Kidney capillary endothelial cell (primary cell): ENCODE data around the gene MED4.

ENCODE experiments used
- DNase-seq: peaks from one replicate; pipeline ENCODE4 v3.0.0-alpha.2; 2018; ENCODE audit warnings: low spot score

The MED4 gene, protein sequence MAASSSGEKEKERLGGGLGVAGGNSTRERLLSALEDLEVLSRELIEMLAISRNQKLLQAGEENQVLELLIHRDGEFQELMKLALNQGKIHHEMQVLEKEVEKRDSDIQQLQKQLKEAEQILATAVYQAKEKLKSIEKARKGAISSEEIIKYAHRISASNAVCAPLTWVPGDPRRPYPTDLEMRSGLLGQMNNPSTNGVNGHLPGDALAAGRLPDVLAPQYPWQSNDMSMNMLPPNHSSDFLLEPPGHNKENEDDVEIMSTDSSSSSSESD

DNA sequence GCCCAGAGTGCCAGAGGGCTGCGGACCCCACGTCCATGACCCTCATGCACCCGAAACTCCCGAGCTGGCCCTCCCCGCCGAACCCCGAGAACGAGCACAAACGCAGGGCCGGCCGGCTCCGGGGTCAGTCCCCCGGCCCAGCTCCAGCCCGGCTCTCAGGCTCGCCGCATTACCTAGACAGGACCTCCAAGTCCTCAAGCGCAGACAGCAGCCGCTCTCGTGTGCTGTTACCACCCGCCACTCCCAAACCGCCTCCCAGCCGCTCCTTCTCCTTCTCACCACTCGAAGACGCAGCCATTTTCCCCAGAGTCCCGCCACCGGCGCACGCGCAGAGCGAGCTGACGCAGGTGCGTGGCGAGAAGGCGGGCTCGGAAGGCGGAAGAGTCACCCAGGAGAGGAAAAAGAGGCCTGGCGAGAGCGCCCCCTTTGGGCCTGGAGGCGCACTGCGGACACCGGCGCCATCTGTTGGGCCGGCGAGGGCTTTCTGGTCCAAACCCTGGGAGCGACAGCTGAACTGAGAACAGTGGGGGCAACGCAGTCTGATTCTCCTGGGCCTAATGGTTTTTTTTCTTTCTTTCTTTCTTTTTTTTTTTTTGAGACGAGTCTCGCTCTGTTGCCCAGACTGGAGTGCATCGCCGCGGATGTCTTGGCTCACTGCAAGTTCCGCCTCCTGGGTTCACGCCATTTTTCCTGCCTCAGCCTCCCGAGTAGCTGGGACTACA is at the start of gene MED4:
Gene MED4 (minus strand): TSS at position 324 of the 722 bp plus-strand sequence. CDS start 26 bp downstream, at position 298.
- peak; percentile 89 for DNase-seq

DNA sequence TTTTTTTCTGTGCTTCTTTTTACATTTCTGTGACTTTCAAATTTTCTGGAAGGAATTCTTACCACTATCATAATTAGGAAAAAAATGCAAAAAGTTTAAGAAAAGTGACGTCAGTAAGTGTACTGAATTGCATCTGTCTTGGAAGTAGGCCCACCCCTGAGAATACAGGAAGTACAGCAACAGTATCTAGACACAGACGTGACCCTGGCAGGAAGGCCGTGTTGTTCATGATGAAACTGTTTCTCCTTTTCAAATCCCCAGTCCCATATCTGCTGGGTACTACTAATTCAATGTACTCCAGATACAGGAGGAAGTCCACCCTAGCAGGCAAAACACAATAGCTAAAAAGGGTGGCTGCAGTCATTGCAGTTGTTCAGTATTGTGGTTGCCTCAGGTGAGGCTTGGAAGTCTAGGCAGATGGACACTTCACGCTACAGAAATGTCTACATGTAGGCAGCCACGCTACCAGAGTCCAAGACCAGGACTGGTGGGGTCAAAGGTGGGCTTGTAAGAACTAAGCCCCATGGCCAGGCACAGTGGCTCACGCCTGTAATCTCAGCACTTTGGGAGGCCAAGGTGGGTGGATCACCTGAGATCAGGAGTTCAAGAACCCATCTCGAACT is 49.6 kb upstream of the MED4 start:
- peak; percentile 47 for DNase-seq

DNA sequence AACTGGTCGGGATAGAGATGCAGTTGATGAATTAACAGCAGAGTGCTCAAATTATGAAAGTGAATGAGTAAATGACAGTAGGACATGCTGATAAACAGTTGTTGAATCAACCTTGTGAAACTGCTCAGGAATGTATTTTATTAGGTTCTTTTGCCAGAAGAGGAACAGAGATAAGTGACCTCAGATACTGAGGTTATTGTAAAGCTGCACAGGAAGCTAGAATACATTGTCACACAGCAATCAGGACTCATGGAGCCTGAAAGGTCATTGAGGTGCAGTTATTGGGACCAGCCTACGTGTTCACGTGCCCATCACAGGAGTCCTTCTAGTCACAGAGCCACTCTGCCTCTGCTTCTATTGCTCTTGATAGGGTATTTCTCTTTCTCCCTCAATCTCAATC is 47.5 kb upstream of the MED4 start:
- peak; percentile 33 for DNase-seq

DNA sequence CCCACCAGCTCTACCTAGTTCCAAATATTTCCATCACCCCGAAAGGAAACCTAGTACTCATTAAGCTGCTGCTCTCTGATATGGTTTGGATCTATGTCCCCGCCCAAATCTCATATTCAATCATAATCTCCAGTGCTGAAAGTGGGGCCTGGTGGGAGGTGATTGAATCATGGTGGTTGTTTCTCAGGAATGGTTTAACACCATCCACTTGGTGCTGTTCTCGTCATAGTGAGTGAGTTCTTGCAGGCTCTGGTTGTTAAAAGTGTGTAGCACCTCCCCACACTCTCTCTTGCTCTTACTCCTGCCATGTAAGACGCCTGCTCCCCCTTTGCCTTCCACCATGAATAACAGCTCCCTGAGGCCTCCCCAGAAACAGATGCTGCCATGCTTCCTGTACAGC is 43.4 kb upstream of the MED4 start:
- DNase-seq: no peak

DNA sequence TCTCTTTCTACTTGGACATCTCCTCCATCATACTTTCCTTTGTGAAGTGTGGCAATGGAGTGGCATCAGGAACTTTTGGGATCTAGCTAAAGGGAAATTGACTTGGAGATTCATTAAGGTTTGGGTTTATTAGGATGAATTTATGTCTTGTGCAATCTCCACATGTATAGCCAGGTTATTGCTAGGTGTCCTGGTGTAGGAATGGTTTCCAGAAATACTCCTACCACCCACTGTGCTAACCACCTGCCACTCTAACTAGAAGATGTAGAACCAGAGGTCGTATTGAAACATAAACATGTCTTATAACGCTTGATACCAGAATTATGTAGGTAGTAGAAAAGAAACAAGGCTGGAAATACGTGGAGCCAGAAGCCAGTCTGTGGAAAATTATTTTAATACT is 38.1 kb upstream of the MED4 start:
- no peak for DNase-seq

DNA sequence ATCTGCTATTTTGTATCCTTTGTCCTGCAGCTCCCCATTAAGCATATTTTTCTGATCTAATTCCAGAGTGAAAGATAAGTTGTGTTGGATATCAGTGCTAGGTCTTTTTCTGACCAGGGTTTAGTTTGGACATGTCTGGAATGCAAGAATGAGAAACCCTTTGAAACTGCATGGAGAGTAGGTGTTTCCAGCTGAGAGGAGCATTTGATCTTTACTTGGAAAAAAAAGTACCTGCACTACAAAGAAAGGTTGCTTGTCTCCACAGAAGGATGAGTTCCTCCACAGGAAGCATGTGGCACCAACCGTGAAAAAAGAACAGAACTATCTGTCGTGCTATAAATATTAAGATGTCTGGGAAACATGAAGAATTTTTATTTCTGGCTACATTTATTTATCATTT is 36.6 kb upstream of the MED4 start:
- DNase-seq: no peak

DNA sequence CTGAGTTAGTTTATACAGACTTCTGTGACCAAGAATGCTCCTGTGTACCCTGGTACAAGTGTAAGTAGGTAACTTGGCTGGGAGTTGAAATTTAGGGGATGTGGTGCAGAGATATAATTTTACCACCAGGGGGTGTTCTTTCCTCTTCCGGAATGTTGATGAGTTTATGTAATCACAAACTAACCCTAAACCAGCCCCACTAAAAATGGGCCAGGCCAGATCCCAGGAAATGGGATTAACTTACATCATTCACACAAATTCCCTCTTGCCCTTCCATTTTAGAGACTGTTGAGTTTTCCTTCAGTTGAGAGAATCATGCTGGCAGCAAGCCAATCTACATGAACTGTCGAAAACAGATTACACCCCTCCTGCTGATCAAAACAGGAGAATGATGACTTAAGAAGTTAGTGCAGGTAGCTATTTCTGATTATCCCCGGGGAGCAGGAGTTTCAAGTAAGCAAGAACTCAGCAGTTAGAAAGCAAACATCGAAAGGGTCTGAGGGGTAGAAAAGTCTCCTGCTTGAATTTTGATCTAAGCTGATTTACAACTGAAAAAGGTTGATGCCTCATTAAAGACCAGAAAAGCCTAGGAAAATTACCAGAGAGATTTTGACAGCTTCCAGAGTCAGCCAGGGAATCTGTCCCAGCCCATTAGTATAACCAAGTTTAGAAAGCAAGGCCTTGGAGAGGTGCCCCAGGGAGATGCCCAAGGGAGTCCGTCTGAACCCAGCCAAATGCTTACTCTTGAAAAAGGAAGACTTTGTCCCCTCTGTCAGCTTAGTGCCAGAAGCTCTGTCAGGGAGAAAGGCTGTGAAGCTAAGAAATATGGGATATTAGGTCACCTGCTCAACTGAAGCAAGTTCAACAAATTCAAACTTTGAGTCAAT is 32.3 kb upstream of the MED4 start:
- peak; percentile 73 for DNase-seq

DNA sequence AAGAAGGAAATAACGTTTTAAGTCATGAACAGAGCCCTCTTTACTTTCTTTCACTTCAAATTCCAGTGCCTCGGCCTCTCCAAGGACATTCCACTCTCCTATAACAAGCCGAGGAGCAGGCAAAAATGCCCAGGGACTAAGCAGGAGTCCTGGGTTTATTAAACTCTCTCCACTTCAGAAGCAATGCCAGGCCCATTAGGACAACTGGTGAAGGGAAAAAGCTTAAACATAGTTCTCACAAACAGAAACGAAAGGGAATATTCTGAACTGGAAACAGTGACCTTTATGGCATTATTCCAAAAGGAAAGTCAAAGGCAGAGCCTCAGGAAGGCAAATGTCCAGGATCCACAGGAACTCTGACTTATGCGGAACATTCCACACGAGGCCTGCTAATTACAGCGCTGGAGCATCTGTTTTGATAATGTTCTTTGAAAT is 30.9 kb upstream of the MED4 start:
- DNase-seq: peak; percentile 74

DNA sequence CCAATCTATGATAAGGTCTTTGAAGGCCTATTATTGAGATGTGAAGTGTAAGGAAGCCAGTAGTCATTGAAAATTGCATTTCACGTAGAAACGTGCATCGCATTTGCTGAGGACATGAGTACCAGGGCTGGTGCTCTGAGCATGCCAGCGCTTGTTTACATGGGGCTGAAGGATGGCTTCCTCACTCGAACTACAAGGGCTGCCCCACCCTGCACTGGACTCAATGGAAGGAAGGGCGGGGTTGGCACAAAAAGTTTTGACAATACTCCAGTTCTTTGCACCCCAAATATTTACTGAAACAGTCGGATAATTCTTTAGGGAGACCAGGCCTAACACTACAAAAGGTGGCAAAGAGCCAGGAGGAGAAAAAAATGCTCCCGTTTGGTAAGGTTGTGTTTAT is 28.9 kb upstream of the MED4 start:
- no peak for DNase-seq

DNA sequence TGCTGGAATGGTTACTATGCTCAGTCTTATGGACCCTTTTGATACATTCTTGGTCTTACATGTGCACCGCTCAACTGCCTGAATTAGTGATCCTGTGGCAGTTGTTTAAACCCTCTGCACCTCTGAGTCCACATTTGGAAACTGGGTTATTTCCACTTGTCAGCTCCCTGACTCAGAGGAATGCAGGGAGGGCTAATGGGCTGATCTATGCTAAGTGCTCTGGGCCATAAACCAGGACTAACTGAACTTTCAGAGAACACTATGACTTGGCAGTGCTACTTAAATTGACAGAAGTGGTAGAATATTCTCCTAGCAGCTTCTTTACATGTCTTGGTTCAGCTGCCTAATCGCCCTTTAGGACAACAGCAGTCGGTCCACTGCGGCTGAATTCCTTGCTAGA is 26.8 kb upstream of the MED4 start:
- no peak for DNase-seq

DNA sequence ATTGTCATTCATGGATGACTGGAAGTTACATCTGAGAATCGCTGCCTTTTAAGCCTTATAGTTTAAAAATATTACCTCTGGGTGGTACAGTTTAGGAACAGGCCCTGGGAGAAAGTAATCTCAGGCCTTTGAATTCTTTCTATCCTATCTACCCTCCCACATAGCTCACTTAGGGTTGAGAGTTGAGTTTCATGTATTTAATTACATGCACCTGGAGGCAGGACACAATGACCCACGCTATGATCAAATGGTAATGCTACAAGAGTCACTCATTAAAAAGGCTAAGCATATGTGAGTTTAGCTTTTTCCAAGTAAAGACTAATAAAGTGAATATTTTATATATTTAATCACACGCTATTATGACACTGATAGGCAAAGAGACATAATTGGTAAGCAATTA is 25.3 kb upstream of the MED4 start:
- DNase-seq: no peak

DNA sequence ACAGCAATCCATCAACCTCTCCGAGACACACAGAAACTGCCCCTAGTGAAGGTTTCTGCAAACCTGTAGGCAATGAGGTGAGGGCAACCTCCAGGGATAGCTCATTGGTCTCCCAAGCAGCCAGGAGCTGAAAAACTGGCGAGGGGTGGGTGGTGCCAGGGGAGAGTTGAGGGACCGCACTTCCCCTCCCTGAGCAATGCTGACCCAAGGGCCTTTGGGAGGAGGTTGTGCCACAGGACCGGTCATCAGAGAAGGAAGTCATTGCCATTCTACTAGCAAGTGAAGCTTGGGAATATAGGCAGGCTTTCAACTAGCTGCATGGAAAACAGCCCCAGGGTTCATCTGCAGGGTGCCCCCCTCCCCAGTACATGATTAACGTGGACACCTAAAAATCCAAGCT is 23.1 kb upstream of the MED4 start:
- no peak for DNase-seq

DNA sequence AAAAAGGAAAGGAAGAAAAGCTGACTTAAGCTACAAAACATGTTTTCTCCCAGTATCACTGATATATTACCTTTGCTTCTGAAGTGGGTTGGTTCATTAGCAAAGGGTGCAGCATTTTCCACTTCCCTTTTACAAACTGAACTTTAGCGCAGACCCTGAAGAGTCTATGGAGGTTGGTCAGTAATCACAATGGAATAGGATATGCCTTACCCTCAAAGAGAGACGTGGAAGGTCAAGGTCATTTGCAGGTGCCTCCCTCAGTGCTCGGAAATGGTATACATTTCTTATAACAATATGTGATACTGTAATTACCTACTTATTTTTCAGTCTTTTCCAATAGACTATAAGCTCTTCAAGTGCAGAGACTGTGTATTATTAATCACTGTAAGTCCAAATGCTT is 21.9 kb upstream of the MED4 start:
- no peak for DNase-seq

DNA sequence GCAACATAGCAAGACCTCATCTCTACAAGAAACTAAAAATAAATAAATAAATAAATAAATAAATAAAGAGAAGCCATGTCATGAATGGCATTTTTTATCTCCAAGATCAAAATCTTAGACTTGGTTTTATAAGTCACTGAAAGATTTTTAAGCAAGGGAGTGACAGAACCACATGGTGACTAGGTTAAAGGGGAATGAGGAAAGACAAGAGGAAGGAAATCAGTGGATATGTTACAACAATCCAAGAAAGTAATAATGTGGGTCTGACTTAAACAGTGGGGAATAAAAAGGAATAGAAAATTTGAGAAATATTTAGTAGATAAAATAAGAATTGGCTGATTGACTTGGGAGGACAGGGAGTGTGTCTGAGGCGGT is 18.8 kb upstream of the MED4 start:
- no peak for DNase-seq

DNA sequence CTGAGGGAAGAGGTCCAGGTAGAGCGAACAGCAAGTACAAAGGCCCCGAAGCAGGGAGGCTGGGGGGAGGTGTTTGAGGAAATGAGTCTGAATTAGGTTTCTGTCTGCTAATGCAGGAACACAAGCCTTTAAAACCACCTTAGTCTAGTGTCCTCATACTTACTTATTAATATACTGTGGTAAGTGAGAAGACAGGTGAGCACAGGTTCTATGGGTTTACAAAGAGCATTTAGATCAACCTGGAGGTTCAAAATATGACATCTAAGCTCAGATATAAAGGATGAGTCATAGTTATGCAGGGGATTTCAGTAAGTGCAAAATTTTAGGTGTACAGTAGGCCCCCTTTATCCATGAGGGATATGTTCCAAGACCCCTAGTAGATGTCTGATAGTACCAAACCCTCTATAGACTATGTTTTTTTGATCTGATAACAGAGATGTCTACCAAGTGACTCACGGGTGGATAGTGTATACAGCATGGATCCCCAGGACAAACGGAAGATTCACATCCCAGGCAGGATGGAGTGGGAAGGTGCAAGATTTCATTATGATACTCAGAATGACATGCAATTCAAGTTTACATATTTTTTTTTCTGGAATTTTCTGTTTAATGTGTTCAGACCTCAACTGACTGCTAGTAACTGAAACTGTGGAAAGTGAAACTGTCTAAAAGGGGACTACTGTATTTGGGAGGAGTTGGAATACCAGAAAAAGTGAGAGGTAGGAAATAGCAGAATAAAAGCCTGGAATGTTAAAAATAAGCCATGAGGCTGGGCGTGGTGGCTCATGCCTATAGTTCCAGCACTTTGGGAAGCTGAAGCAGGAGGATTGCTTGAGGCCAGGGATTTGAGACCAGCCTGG is 18.2 kb upstream of the MED4 start:
- no peak for DNase-seq

DNA sequence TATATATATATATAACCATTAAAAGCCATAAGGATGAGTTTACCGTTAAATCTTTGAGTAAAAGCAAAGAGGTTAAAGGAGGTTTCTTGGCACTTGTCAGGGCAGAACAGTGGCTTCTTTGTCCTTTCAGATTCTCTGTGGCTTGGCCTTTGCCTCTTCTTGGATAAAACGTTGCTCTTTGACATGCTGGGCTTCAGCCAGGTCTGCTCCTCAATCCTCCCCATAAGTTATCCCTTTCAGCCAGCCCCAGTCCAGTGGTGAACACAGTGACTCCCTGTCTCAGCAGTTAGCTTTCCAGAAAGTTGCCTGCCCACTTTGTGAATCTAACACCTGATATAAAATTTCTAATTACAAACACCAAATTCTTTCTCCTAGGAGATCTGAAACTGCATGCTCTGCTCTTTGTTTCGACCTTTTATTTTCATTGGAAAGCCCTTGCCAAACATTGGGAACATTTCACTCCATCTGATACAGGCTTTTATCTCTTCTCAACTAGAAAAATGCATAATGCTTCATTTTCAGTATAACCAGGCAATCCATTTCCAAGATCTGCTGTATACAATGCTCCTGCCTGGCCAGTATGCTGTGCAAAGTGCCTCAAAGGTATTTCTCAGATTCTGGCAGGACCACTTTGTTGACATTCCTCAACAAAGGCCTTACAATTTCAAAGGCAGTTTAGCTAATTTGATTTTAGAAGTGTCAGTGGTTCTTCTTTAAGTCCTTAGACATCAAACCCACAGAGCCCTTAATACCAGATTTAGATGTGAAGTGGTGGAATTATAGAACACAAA is 16.2 kb upstream of the MED4 start:
- DNase-seq: no peak

DNA sequence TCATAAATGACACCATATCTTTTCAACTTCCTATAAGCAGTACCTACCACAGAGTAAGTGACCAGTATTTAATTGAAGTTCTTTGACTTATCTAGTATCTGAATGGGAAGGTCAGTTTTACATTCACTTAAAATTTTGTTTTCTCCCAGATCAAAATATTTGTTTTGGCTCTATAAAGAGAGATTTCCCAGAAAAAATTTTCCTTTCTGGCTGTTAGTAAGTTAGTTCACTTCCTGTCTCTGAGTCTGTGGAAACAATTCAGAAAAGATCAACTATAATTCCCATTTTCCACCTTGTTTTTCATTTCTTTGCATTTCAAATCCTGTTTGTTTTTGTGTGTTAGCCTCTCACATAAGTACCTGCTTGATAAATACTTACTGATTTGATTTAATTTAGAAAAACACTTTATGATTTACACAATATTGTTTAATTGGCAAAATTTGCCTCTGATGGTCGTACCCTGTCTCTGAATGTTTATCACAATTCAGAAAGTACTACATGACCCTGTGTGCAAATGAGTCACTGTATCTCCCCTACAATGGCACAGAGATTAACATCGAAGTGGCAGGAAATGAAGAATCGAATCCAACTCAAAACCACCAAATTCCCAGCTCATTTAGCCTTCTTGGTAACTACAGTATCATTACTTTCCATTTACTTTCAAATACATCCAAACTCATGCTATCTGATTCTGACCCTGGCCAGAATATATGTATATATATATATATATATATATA is 15.4 kb upstream of the MED4 start:
- DNase-seq: peak; percentile 47

DNA sequence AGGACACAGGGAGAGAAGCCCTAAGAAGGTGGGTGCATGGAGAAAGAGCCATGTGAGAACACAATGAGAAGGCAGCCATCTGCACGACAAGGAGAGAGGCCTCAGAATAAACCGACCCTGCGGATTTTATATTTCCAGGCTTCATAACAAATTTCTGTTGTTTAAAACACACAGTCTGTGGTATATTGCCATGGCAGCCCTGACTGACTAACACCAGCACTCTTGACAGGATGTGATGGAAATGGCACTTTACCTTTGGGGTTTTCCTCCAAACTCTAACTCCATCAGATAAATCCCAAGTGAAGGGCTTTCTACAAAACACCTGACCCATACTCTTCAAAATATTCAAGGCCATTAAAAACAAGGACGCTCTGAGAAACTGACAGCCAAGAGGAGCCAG is 13.2 kb upstream of the MED4 start:
- DNase-seq: no peak

DNA sequence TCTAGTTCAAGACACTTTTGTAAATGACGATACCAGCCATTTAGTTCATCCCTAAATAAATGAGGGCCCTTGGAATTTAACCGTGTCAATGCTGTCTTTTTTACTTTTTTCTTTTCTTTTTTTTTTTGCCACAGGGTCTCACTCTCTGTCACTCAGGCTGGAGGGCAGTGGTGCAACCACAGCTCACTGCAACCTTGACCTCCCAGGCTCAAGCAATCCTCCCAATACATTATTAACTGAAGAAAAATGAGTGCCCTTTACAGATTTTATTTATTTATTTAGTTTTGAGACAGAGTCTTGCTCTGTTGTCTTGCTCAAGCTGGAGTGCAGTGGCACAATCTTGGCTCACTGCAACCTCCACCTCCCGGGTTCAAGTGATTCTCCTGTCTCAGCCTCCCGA is 2.9 kb upstream of the MED4 start:
- DNase-seq: no peak

DNA sequence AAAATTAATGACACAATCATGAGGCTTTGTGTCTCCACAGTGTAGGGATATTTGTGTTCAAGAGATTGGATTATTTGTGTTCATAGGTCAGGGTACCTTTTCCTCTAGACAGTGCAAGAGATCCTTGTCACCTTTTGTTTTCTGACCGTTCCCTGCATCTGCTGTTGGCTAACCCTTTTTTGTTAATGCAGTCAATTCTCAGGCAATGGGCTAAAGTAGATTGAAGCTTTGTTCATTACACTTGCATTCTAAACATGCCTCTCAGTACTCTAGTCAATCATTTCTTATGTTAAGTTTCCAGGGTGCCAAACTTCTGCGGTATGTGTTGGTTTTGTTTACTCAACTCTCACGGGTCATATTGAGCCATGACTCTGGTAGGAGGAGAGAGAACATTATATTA is 1.8 kb upstream of the MED4 start:
- no peak for DNase-seq
